ENCODE results near the gene UBAP1L. TPM values are rescaled to one million over a fixed set of nuclear protein-coding genes. Genes with fewer than 3 reads are reported as not detected.
"Not testable (repeated sequence)": the region's sequence is repeated elsewhere in the genome, so short reads cannot be mapped to it uniquely, and the experiment has no call there.

Gene UBAP1L
- total and polyA plus RNA-seq, 2 donors = 1.9 to 3.9 TPM

DNA sequence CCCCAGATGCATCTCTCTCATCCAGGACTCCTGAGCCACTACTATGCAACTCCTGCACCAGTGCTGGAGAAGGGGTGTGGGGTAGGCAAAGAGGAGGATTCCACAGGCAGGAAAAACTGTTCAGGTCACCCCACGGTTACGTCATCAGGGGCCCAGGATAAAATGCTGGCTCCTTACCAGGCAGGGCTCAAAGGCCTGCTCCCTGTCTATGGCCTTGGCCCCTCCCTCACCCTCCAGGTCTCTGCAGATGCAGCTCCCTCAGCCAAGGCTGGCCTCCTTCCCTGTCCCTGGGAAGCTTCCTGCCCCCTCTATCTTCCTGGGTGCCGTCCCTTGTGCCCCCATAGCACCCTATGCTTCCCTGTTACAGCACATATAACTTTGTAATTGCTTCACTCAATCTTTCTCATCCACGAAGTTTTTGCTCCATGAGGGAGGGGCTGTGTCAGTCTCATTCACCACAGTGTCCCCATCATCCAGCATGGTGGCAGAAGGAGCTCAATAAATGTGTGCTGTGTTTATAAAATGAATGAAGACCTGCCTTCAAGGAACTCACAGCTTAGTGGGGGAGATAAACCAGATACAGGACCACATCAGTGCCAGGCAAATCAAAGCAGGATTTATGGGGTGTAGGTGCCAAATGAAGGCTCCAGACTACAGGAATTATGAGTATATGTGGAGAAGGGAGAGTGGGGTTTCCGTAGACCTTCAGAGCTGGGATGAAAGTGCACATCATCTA is 19.8 kb downstream of the UBAP1L start:
- no peak for DNase-seq (ENCODE audit: extremely low spot score)
- no peak overlapping the region for H3K27ac ChIP-seq (ENCODE audit: low read depth)
- no peaks in the 10 kb centered on the region for H3K4me1 ChIP-seq (ENCODE audit: insufficient read depth)
- WGBS = 42% methylated on average over 5 of the region's 5 CpGs
- H3K36me3 ChIP-seq (ENCODE audit: insufficient read depth) = peaks cover 2% of the 10 kb centered on the region
- no peak overlapping the region for H3K4me3 ChIP-seq (ENCODE audit: low read depth, low read length)

DNA sequence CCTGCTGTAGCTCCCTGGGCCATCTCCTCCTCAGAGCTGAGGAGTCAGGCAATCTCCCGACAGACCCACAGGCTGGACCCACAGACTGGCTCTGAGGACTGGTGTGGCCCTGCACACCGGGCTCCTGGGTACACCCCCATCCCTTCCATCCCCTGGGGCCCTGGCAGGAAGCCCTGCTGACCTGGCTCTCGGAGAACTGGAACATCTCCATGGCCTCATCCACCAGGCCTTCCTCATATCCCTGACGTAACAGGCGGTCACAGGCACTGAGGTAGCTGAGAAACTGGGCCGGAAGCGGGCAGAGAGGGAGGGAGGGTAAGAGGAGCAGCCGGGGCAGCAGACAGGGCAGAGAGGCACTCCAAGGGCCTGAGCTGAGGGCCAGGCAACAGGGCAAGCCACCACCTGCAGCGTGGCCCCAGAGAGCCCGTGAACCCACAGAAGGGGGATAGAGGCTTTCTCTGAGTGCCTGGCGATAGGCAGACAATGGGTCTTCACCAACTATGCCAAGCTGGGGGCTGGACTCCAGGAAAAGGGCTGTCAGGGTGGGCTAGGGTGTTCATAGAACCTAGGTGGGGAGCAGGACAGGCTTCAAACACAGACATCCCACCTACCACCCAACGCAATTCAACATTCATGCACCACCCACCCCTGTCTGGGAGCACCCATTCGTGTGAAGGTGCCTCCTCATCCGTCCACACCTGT is 20.6 kb downstream of the UBAP1L start:
- peaks cover 2% of the 10 kb centered on the region for H3K36me3 ChIP-seq (ENCODE audit: insufficient read depth)
- no peak overlapping the region for H3K4me3 ChIP-seq (ENCODE audit: low read depth, low read length)
- no peak overlapping the region for H3K27ac ChIP-seq (ENCODE audit: low read depth)
- no peaks in the 10 kb centered on the region for H3K4me1 ChIP-seq (ENCODE audit: insufficient read depth)
- DNase-seq (ENCODE audit: extremely low spot score) = no peak
- 63% methylated on average over 14 of the region's 14 CpGs for WGBS

DNA sequence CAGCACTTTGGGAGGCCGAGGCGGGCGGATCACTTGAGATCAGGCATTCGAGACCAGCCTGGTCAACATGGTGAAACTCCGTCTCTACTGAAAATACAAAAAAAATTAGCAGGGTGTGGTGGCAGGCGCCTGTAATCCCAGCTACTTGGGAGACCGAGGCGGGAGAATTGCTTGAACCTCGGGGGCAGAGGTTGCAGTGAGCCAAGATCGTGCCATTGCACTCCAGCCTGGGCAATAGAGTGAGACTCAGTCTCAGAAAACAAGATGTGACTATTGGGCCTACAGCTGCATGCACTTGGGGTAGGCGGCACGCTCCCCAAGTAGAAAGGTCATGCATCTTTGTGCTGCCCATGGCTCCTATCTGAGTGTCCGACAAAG is 21.2 kb downstream of the UBAP1L start:
- 95% methylated on average over 13 of the region's 13 CpGs for WGBS
- not testable (repeated sequence) for H3K4me1 ChIP-seq (ENCODE audit: insufficient read depth)

DNA sequence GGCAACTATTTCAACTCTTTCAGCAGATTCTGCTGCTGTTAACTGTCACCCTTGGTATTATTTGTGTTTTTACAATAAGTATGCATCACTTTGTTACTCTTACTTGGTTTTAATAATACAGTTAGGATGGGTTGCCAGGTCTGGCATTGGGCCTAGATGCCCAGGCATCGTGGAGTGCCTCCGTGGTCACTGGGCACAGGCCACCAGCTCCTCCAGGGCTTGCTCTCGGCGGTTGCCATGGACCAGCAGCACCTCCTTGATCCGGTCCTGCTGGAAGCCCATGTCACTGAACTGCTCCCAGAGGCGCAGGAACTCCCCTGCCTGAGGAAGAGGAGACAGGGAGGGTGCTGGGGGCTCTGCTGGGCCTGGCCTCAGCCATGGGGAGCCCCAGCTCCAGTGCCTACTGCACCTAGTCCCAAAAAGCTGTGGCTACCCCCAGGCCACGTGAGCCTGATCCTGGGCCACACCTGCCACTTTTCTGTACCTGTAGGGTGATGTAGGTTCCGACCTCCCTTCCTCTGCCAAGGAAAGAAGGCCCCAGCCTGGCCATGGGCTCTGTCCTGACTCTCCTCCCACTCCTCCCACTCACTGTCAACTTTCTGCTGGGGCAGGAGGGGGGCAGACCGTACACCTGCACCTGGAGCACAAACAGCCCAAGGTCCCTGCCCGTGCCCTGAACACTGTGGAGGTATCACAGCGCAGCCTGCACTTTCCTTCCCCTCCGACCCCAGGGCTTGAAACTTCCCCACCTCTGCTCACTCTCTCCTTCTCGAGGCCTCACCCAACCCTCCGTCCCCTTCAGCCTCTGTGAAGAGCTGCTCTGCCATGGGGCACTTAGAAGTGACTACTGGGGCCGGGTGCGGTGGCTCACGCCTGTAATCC is 21.8 kb downstream of the UBAP1L start:
- 91% methylated on average over 17 of the region's 17 CpGs for WGBS
- Histone ChIP-seq H3K27ac (ENCODE audit: low read depth) (no peak overlapping the region), H3K36me3 (ENCODE audit: insufficient read depth) (no peaks in the 10 kb centered on the region), H3K4me1 (ENCODE audit: insufficient read depth) (no peaks in the 10 kb centered on the region), H3K4me3 (ENCODE audit: low read depth, low read length) (no peak overlapping the region)
- DNase-seq (ENCODE audit: extremely low spot score) = no peak

More for the DNA sequence above, 21.2 kb downstream of the UBAP1L start:
- H3K36me3 ChIP-seq (ENCODE audit: insufficient read depth); H3K27ac ChIP-seq (ENCODE audit: low read depth); H3K4me3 ChIP-seq (ENCODE audit: low read depth, low read length); DNase-seq (ENCODE audit: extremely low spot score): not testable (repeated sequence)

DNA sequence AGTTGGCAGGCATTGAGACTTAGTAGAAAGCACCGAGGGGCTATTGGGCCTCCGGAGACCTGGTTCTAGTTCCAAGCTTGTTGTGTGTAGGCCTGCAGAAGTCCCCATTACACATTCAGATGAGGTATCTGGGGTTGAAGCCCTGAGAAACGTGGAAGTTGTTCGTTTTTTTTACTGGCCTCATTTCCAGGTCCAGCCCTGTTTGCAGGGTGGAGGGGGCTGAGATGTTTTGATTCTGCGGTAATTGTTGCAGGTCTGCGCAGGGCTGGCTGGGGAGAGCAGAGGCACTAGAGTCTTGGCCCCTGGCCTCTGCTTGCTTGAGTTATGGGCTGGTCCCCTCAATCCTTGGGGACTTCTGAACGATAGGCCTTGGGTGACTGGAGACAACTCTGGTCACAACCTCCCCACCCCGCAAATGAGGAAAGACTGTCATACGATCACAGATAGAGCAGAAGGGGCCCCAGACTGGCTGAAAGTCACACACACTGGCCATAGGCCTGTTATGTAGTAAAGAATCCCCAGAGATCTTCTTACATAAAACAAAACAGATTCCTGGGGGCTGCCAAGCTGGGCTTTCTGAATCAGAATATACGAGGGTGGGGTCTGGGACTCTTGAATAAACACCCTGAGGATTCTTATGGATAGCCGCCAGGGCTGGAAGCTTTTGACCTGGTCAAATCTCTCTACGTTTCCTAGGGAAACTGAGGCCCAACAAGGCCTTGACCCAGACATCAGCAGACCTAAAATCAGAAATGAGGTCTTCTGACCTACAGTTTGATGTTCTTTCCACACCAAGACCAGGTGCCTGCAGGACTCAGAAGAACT is 22.8 kb downstream of the UBAP1L start:
- H3K4me1 ChIP-seq (ENCODE audit: insufficient read depth) = no peaks in the 10 kb centered on the region
- no peaks in the 10 kb centered on the region for H3K36me3 ChIP-seq (ENCODE audit: insufficient read depth)
- WGBS = 39% methylated on average over 12 of the region's 12 CpGs
- no peak overlapping the region for H3K4me3 ChIP-seq (ENCODE audit: low read depth, low read length)
- peak overlapping the region; percentile 35 for H3K27ac ChIP-seq (ENCODE audit: low read depth)
- DNase-seq (ENCODE audit: extremely low spot score) = no peak

DNA sequence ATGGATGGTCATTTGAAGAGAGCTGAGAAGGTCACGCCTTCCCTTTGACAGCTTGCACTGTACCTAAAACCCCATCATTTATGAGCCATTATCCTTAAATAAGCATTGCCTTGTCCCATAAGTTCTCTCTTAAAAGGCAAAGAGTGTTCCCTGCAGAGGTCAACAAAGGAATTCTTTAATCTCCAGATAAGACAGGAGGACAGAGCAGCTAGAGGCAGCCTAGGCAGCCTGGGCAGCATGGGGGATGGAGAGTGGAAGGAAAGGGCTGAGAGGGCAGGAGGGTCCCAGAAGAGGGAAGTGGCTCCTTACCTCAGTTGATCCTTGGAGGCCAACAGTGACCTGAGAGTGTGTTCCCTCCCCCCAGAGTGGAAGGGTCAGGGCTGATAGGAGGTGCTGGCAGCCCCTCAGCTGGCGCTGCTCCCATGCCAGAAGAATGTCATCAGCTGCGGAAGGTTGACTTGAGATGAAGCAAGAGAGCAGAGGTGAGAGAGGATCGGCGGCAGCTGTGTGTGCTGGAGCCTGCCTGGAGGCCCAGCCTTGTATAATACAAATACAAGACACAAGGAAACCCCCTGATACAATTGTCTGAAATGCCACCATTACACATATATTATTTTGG is 25.7 kb downstream of the UBAP1L start:
- H3K4me1 ChIP-seq (ENCODE audit: insufficient read depth) = peaks cover 2% of the 10 kb centered on the region
- DNase-seq (ENCODE audit: extremely low spot score) = no peak
- H3K4me3 ChIP-seq (ENCODE audit: low read depth, low read length) = no peak overlapping the region
- H3K36me3 ChIP-seq (ENCODE audit: insufficient read depth) = no peaks in the 10 kb centered on the region
- H3K27ac ChIP-seq (ENCODE audit: low read depth) = peak overlapping the region; percentile 61
- WGBS = 41% methylated on average over 5 of the region's 5 CpGs

DNA sequence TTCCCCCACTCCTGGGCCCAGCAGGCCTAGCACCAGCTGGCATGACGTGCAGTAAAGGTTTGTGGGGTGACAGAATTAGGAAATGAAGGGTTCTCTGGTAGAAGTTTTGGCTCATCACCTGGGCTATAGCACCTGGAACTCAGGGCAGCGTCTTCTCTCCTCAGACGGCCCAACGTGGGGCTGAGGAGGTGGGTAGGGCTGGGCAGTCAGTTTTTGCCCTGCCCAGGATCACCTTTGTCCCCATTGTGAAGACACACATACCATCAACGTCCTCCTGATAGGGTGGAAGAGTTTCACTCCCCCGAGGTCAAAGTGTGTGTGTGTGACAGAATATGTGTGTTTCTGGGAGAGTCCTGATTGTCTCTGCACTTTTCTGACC is 26.4 kb downstream of the UBAP1L start:
- no peak for DNase-seq (ENCODE audit: extremely low spot score)
- 49% methylated on average over 6 of the region's 6 CpGs for WGBS
- H3K27ac ChIP-seq (ENCODE audit: low read depth) = peak overlapping the region; percentile 61
- peaks cover 2% of the 10 kb centered on the region for H3K4me1 ChIP-seq (ENCODE audit: insufficient read depth)
- no peaks in the 10 kb centered on the region for H3K36me3 ChIP-seq (ENCODE audit: insufficient read depth)
- H3K4me3 ChIP-seq (ENCODE audit: low read depth, low read length) = no peak overlapping the region

DNA sequence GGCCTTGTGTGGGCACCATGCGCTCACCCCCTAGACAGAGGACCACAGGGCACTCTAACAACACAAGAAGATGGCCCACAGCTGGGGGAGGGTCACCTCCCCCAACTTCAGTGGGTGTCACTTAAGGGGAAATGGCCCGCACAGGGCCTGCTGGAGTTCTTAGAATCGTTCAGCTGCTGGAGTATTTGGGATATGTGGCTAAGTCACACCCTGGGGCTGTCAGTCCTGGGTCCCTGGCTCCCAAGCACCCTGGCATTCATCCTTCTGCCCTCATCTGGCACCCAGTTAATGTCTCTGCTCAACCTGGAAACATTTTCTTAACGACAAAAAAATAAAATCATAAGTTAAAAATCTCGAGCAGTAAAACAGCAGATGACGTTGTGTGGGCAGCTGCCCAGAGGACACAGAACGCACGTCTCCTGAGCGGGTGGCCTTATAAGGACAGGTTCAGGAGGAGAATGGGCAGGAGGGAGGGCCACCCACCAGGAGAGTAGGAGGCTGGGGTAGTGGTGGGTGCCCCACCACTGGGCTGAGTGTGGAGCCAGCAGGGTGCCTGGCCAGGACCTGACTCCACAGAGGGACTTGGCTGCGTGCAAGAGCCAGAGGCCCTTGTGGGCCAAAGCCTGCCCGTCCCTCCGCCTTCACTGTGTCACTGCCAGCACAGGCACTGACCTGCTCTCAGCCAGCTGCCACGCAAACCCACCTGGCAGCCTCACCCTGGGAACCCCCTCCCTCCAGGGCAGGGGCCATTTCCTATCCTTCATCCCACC is 26.9 kb downstream of the UBAP1L start:
- 34% methylated on average over 13 of the region's 13 CpGs for WGBS
- peaks cover 2% of the 10 kb centered on the region for H3K4me1 ChIP-seq (ENCODE audit: insufficient read depth)

DNA sequence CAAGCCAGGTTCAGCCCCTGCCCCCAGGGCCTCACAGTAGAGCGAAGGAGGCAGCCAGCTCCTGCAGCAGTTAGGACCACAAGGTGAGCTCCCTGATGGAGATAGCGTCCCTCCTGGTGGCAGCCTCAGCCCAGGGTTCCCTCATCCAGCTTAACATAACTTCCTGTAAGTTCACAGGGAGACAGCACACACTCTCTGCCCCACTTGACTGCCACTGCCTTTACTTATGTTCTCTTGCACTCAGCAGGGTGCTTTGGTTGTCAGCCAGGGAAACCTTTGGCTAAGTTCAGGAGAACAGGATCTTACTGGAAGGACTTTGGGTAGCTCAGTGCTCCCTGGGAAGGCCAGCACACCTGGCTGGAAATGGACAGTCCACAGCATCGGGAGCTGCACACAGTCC is 27.6 kb downstream of the UBAP1L start:
- peak overlapping the region; percentile 75 for H3K27ac ChIP-seq (ENCODE audit: low read depth)
- 72% methylated on average over 3 of the region's 3 CpGs for WGBS

More for the DNA sequence above, 26.9 kb downstream of the UBAP1L start:
- no peak overlapping the region for H3K4me3 ChIP-seq (ENCODE audit: low read depth, low read length)
- no peaks in the 10 kb centered on the region for H3K36me3 ChIP-seq (ENCODE audit: insufficient read depth)
- no peak for DNase-seq (ENCODE audit: extremely low spot score)
- peak overlapping the region; percentile 75 for H3K27ac ChIP-seq (ENCODE audit: low read depth)

DNA sequence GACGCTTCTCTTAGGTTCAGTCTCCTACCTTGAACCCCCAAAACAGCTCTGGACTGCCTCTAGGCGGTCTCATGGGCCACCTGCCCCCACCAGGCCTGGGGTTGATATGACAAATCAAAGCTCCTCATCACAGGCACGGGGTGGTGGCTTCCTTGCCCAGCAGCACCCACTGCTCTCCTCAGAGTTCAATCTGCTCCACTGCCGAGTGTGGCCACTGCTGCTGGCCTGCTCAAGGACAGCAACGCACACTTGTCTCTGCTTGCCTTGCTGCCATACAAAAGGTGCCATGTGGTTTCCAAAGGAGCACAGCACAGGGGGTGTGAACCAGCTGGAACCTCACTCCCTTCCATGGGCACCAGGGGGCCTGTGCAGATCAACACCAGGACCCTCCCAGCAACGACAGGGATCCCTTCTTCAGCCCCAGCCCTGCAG is 28.3 kb downstream of the UBAP1L start:
- Histone ChIP-seq H3K36me3 (ENCODE audit: insufficient read depth) (no peaks in the 10 kb centered on the region), H3K27ac (ENCODE audit: low read depth) (peak overlapping the region; percentile 18), H3K4me3 (ENCODE audit: low read depth, low read length) (no peak overlapping the region), H3K4me1 (ENCODE audit: insufficient read depth) (peaks cover 2% of the 10 kb centered on the region)
- 77% methylated on average over 6 of the region's 6 CpGs for WGBS
- DNase-seq (ENCODE audit: extremely low spot score) = no peak

More for the DNA sequence above, 27.6 kb downstream of the UBAP1L start:
- no peak for DNase-seq (ENCODE audit: extremely low spot score)
- peaks cover 2% of the 10 kb centered on the region for H3K4me1 ChIP-seq (ENCODE audit: insufficient read depth)
- H3K36me3 ChIP-seq (ENCODE audit: insufficient read depth) = no peaks in the 10 kb centered on the region
- no peak overlapping the region for H3K4me3 ChIP-seq (ENCODE audit: low read depth, low read length)

DNA sequence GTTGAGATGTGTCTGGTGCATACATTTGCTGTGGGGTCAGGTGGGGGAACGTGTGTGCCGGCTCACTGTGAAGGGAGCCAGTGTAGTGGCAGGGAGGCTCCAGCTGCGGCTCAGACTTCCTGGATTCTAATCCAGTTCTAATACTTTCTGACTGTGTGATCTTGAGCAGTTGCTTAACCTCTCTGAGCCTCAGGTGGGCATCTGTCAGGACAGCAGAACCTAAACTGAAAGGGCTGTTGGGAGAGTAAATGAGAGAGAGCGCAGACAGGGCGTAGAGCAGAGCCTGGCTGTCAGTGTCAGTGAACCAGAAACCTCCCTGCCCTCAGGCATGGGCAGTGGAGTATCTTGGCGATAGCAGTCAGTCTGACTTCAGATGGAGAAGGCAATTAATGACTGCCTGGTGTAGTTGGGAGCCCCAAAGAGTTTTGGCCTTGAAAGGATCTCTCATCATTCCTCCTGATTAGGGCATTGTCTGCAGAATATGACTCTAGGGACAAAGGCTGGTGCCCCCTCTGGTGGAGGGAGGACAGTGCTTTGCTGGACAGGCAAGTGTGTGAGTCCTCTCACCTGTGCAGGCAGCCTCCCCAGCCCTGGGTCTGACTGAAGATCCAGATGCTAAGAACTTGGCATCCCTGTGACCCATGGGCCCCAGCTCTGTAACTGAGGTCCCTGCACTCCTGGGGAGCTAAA is 28.9 kb downstream of the UBAP1L start:
- DNase-seq (ENCODE audit: extremely low spot score) = no peak
- Histone ChIP-seq H3K27ac (ENCODE audit: low read depth) (no peak overlapping the region), H3K36me3 (ENCODE audit: insufficient read depth) (no peaks in the 10 kb centered on the region), H3K4me3 (ENCODE audit: low read depth, low read length) (no peak overlapping the region), H3K4me1 (ENCODE audit: insufficient read depth) (peaks cover 2% of the 10 kb centered on the region)
- WGBS = 83% methylated on average over 6 of the region's 6 CpGs
